HEK293T (cell line): ENCODE results near the gene ENTPD8.

Experiments
- ARNT ChIP-seq: fragments of 450-650 bp; IDR thresholded peaks from 2 replicates; pipeline ENCODE4 v1.6.1; 2017; ENCODE audit warnings: mild to moderate bottlenecking
- CTBP1 ChIP-seq: fragments of 450-650 bp; IDR thresholded peaks from 2 replicates; pipeline ENCODE4 v1.6.1; 2016; ENCODE audit warnings: borderline replicate concordance
- ELF4 ChIP-seq: fragments of 450-650 bp; IDR thresholded peaks from 2 replicates; pipeline ENCODE4 v1.6.1; 2017; ENCODE audit warnings: antibody characterized with exemption
- FOXA1 ChIP-seq: fragments of 450-650 bp; IDR thresholded peaks from 2 replicates; pipeline ENCODE4 v1.6.1; 2016; ENCODE audit warnings: mild to moderate bottlenecking
- FOXK2 ChIP-seq: fragments of 450-650 bp; IDR thresholded peaks from 2 replicates; pipeline ENCODE4 v1.6.1; 2016; ENCODE audit warnings: mild to moderate bottlenecking
- FOXM1 ChIP-seq: fragments of 450-650 bp; IDR thresholded peaks from 2 replicates; pipeline ENCODE4 v1.6.1; 2017; ENCODE audit warnings: mild to moderate bottlenecking, borderline replicate concordance
- HDGF ChIP-seq: fragments of 450-650 bp; IDR thresholded peaks from 2 replicates; pipeline ENCODE4 v1.6.1; 2017; ENCODE audit warnings: antibody characterized with exemption, borderline replicate concordance
- L3MBTL2 ChIP-seq: fragments of 450-650 bp; conservative IDR thresholded peaks from 2 replicates; pipeline ENCODE4 v1.6.1; 2016; ENCODE audit warnings: mild to moderate bottlenecking
- NFRKB ChIP-seq: fragments of 450-650 bp; IDR thresholded peaks from 2 replicates; pipeline ENCODE4 v1.6.1; 2016; ENCODE audit warnings: mild to moderate bottlenecking, moderate library complexity
- SP1 ChIP-seq: fragments of 450-650 bp; IDR thresholded peaks from 2 replicates; pipeline ENCODE4 v1.6.1; 2017
- SUZ12 ChIP-seq: fragments of 450-650 bp; IDR thresholded peaks from 2 replicates; pipeline ENCODE4 v1.6.1; 2016; ENCODE audit warnings: mild to moderate bottlenecking
- TARDBP ChIP-seq: fragments of 450-650 bp; IDR thresholded peaks from 2 replicates; pipeline ENCODE4 v1.6.1; 2016
- ZNF384 ChIP-seq: fragments of 450-650 bp; IDR thresholded peaks from 2 replicates; pipeline ENCODE4 v1.6.1; 2016
- TF ChIP-seq, protein P1 (sequence below): fragments of 450-650 bp; IDR thresholded peaks from 2 replicates; pipeline ENCODE4 v1.6.1; 2016

DNA sequence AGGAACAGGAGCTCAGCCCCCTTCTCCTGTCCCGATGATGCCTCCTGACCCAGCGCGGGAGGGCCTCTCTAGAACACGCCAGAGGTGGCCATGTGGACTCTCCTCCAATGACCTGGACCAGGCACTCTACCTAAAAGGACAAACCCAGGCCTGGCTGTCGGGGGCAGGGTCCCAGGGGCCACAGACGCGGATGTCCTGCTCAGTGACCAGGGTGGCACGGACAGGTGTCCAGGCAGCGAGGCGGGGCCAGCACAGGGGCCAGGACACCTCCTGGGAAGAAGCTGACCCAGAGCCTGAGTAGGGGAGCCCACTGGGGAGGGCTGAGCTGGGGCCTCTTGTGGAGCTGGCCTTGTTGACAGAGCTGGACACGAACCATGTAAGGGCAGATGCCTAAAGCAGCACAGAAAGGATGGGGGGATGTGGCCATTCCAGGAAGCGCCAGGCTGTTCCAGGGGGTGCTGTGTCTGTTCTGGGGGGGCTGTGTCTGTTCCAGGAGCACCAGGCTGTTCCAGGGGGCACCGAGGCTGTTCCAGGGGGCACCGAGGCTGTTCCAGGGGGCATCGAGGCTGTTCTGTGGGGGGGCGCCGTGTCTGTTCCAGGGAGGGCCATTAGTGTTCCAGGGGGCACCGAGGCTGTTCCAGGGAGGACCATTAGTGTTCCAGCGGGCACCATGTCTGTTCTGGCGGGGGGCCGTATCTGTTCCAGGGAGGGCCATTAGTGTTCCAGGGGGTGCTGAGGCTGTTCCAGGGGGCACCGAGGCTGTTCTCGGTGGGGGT is 48.7 kb downstream of the ENTPD8 start:
- TF ChIP-seq ZNF384, result no peak
- no peak for TF ChIP-seq ELF4
- no peak for TF ChIP-seq ARNT
- no peak for TF ChIP-seq SUZ12
- TF ChIP-seq FOXA1, result no peak
- no peak for TF ChIP-seq FOXM1
- no peak for TF ChIP-seq HDGF
- TF ChIP-seq SP1, result no peak
- TF ChIP-seq FOXK2, result no peak
- TF ChIP-seq TARDBP, result no peak
- no peak for TF ChIP-seq CTBP1
- TF ChIP-seq, protein P1, sequence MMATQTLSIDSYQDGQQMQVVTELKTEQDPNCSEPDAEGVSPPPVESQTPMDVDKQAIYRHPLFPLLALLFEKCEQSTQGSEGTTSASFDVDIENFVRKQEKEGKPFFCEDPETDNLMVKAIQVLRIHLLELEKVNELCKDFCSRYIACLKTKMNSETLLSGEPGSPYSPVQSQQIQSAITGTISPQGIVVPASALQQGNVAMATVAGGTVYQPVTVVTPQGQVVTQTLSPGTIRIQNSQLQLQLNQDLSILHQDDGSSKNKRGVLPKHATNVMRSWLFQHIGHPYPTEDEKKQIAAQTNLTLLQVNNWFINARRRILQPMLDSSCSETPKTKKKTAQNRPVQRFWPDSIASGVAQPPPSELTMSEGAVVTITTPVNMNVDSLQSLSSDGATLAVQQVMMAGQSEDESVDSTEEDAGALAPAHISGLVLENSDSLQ, result no peak
- no peak for TF ChIP-seq NFRKB
- TF ChIP-seq L3MBTL2, result no peak
